GM21360 (cell line): ENCODE data around the gene HS2ST1.
"Not testable (repeated sequence)": the region's sequence is repeated elsewhere in the genome, so short reads cannot be mapped to it uniquely, and the experiment has no call there.

Source experiments
- ATAC-seq: cut with Tn5 transposase; IDR thresholded peaks from one replicate; pipeline ENCODE4 v1.9.1; 2021; ENCODE audit warnings: mild to moderate bottlenecking, moderate library complexity; ENCODE audit not compliant: unreplicated experiment

Gene HS2ST1

DNA sequence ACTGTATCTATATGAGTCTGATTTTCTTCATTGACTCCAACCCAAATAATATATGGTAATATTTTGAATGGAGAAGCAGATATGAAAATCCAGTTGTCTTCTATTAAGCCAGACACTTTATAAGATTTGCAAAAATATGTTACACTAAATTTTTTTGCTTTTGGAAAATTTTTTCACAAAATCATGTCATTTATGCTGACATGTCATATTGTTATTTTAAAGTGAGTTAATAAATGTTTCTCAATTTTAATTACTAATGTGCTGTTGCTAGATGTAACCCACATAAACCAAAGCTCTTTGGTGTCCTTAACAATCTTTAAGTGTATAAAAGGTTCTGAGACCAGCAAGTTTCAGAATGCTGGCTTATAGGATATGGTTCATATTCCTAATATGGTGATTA lies 142.5 kb downstream of the HS2ST1 start:
- ATAC-seq = no peak

DNA sequence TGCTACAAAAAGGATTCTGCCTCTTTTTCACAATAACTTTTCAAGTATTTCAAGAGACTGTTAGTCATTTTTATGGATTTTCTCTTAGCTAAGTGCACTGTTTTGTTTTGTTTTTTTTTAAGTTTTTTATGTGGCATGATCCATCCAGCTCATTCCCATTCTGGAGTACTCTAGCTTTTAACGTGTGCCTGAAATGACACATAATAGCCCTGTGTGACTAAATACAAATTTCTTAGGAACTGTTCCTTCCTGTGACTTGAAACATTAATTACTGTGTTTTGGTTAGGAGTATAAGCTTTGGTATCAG lies 143.9 kb downstream of the HS2ST1 start:
- ATAC-seq = no peak

DNA sequence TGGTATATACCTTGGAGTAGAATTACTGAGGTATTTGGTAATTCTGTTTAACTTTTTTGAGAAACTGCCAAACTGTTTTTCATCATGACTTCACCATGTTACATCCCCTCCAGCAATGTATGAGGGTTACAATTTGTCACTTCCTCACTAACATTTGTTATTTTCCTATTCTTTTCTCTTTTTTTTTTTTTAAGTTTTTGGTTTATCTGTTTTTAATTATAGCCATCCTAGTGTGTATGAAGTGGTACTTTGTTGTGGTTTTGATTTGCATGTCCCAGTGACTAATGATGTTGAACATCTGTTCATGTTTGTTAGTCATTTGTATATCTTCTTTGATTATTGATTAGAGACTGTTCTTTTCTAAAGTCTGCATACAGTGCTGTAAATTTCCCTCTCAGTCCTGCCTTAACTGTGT lies 147.3 kb downstream of the HS2ST1 start:
- peak; percentile 33 for ATAC-seq

DNA sequence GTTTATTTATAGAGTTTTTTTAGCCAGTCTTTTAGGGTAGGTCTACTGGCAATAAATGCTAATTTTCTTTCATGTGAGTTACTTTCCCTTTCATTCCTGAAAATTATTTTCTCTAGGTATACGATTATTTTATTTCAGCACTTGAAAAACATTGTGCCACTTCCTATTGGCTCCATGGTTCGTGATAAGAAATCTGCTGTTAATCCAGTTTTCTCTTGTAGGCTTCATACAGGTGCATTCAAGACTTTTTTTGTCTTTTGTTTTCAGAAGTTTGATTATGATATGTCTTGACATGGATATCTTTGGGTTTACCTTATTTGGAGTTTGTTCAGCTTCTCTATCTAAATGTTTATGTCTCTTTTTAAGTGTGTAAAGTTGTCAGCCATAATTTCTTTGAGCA lies 148.3 kb downstream of the HS2ST1 start:
- ATAC-seq = no peak

DNA sequence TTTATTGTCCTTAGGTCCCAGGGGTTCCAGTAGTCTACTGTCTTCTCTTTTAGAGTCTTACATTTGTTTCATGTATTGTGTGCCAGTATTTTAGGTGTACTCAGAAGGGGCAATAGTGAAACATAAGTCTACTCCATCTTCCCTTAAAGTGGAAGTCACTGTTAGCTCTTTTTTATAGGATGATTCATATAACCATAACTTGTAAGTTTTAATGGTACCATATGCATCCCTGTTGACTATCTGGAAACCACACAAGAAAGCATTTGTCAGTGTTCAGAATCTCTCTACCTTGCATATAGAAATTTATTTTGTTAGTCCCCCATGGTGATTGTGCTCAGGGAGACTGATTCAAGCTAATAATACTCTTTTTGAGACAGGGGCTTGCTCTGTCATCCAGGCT lies 149.9 kb downstream of the HS2ST1 start:
- no peak for ATAC-seq

DNA sequence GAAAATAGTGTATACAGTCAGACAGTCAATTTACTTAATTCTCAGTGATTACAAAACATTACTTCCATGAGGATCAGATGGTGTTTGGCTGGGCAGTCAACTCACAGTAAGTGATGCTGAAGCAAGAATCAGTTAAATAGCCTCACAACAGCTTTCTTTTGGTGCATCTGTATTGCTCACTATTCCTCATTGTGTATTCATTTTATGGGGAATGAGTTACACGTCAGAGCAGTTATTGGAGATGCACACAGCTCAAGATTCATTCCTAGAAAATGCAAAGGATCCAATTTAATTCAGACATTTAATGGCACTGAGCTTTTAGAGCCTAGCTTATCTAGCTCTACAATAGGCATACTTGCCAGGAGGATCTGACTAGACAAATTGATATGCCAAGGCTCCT lies 150.6 kb downstream of the HS2ST1 start:
- no peak for ATAC-seq

DNA sequence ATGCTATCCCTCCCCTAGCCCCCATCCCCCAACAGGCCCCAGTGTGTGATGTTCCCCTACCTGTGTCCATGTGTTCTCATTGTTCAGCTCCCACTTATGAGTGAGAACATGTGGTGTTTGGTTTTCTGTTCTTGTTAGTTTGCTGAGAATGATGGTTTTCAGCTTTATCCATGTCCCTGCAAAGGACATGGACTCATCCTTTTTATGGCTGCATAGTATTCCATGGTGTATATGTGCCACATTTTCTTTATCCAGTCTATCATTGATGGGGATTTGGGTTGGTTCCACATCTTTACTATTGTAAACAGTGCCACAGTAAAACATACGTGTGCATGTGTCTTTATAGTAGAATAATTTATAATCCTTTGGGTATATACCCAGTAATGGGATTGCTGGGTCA lies 152.3 kb downstream of the HS2ST1 start:
- ATAC-seq = not testable (repeated sequence)

DNA sequence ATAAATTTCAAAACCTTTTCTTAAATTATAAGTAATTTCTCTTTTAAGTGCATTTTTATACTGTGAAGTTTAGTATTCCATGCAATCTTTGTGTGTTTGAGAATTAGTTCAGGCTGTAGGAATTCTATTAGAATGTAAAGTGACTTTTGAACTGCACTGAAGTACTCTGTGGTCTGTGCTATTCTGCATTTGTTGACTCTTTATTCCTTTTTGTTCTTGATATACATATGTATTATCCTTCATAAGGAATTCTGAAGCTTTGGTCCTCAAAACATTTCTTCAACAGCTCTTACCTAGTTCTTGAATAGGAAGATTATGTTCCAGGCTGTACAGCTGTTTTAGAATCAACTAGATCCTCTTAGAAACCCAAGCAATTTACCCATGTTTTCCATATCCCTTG lies 158.0 kb downstream of the HS2ST1 start:
- ATAC-seq = no peak

DNA sequence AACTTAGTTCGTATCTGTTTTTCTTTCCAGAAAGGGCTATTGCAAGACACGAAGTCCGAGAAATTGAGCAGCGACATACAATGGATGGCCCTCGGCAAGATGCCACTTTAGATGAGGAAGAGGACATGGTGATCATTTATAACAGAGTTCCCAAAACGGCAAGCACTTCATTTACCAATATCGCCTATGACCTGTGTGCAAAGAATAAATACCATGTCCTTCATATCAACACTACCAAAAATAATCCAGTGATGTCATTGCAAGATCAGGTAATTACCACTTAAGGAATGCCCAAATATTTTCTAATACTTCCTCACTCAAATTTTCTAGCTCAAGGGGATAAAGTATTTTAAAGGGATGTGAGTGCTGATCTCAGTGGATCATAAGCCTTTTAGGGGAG lies 158.5 kb downstream of the HS2ST1 start:
- no peak for ATAC-seq

DNA sequence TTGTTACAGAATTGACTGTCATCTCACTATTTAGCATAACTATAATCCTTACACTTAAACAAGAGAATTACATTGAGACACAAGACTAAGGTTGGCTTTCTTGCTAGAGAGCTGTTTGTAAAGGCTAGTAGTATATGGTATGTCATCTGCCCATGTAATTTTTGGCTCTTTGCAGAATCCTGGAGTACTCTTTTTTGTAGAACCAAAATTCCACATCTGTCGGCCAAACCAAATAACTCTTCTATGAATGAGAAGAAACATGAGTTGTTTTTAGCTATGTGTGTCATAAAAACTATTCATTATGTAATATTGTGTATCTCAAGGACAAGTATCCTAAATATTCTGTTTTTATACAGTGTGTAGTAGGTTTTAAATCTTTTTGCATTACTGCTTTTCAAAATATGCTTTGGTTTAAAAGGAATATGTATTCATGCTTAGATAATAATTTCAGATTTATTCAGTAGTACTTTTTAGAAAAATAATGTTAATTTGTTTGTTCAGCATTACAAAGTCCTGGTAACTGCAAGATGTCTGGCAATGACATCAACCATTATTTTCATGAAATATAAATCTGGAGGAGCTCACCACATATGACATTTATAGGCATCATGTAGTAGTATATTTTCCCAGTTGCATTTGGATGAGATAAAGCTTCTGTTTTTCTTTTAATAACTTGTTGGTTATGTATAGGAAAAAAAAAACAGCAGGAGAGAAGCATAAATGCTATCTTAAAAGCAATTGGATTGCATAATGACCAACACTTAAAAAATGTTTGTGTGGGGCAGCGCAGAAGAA lies 159.8 kb downstream of the HS2ST1 start:
- ATAC-seq = no peak

DNA sequence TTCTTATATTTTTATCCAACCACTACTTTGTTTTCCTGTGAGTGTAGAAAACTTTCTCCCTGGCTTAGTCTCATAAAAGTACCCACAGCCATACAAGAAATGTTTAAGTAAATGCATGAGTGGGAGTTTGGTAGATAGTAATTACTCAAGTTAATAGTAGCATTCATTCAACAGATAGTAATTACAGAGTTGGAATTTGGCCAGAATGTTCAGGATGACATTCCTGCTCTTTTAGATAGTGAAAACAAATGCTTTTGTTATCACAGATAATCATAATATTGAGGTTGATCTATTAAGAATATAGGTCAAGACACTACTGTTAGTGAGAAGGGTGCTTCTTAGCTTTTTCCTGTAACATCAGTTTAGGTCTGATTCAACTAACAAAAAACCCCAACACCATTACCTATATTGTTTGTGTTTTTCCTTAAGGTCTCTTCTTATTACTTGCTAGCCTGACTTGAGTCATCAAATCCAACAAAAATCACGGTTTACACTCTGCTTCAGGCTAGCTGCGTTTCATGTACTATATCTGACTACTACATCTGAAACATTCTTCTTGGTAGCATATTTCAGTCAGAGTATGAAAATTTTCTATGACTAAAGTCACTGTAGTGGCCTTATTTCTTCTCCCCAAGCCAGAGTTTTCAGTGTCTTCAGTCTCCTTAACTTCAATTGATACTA lies 163.7 kb downstream of the HS2ST1 start:
- peak; percentile 53 for ATAC-seq

DNA sequence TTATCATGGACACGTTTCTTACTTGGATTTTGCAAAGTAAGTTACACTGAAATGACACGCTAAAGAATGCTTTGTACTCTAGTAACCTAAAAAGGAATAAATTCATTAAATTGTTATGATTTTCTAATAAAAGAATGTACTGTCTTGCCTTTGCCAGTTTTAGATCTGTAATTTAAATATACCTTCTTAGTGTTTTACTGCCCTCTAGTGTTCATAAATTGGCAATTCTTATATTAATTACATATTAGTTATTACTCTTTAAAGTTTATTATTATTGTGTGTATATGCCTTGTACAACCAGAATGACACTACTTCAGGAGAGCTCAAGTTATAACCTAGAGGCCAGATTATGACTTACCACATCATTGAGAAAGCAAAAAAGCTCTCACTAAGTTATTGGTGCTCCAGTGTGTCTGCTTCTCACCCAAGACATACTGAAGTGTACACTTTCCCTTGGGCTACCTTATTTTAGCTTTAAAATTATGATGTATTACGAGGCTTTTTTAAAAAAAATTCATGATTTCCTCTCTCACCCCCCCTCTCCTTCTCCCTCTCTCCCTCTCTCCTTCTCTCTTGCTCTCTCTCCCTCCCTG lies 169.9 kb downstream of the HS2ST1 start:
- ATAC-seq = no peak

DNA sequence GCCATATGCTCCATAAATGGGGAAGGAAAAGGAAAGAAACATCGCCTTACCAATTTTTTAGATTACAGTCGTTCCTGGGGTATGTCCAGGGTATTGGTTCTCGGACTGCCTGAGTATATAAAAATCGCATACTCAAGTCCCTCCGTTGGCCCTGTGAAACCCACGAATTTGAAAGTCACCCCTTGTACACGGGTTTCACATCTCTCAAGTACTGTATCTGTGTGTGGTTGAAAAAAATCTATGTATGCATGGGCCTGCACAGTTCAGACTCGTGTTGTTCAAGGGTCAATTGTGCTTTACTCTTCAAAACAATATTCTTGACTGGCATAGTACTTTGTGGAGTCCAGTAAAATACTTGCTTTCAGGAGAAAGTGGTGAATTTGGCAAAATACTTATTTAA lies 171.7 kb downstream of the HS2ST1 start:
- no peak for ATAC-seq

DNA sequence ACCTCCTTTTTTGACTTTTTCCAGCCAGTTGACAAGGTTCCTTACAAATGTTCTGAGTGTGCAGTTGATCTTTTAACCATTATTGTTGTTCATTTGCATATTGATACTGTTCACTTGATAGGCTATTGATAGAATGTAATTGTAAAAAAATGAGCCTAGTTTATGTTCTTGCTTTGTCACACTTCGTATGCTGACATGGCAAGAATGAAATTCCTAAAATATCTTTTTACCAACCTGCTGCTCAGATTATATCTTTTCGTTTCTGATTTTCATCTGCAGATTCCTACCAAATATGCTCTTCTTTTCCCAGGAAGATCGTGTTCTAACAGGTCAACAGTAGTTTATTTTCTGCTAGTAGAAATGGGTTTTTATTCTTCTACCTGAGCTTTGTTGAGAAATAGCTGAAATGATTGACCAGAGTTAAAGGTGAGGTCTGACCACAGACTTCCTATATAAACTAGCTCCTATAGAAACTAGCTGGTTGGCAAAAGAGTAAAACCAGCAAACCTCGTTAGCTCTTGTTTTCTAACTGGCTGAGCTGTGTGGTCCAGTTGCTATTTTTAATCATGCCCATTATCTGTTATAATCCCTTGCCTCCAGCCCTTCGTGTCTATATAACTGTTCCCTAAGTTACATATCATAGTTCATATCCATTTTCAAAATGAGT lies 174.8 kb downstream of the HS2ST1 start:
- ATAC-seq = no peak

DNA sequence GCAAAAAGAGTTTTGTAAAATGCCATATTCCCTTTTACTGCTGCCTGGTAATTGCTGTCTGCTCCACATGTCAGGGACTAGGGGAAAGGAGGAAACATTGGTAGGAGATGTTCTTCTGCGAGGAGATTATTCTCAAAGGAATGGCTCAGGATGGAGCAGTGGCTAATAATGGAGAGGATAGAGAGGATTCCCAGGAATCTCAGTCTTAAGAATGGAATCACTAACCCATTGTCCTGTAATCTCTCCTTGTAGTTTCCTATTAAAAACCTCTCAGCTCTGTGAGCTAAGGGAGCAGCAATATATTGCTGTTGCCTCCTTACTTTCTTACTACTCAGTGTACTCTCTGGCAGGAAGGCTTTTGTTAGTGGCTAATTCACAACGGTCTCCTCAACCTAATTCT lies 175.4 kb downstream of the HS2ST1 start:
- no peak for ATAC-seq

DNA sequence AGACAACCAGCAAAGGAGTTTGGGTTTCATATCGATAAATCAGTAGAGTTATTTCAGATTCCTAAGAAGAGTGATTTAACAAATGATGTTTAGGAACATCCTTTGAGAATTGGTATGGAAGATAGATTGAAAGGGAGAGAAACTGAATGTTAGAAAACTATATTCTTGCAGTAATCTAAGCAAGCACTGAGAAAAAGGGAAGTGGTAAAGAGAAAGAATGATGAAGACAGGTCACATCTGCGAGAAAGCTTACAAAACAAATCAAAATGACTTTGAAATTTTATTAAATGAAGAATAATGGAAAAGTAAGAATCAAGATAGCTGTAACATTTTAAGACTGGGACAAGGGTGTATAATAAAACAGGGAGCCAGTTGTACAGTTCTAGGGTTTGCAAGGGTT lies 177.0 kb downstream of the HS2ST1 start:
- ATAC-seq = no peak

DNA sequence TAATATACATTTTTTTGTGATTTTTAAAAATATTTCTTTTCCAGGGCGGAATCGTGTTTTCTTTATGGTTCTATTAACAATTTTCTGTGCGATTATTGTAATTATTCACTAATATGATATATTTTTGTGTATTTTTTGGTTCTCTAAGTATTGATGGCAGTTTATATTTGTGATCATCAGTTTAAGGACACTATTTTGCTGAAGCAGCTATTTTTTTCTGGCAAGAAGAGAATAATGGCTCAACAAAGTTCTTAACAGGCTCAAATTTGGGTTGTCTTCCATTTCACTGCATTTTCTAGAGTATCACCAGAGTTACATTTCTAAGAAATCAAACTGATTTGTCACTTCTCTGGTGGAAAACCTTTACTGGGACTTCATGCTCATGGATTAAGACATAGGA lies 178.4 kb downstream of the HS2ST1 start:
- ATAC-seq = no peak

DNA sequence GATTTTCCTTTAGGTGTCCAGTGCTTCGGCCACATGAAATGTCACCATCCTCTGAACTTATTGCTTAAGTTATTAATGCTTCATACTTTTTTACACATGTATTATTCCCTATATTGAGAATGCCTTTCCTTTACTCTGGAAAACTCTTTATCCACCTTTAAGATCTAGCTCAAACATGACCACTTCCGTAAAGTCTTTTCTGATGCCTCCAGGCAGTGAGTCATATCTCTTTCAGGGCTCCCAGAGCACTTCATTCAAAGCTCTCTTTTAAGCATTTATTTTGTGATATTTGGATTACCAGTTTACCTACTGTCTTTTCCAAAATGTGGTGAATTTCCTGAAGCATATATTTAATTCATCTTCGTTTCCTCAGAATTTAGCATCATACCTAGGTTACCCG lies 178.9 kb downstream of the HS2ST1 start:
- ATAC-seq = no peak

DNA sequence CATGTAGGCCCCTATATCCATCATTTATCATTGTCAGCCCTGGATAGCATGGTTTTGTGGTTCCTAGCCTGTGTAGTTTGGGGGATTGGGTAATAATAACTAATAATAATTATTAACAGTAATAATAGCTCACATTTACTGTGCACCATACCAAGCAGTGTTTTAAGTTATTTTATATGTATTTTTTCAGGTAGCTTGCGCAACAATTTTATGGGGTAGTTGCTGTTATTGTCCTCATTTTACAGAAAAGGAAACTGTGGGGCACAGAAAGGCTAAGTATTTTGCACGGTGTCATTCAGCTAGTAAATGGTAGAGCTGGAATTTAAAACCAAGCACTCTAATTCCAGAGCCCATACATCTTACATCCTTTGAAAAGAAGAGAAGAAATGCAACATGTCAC lies 179.8 kb downstream of the HS2ST1 start:
- ATAC-seq = no peak

DNA sequence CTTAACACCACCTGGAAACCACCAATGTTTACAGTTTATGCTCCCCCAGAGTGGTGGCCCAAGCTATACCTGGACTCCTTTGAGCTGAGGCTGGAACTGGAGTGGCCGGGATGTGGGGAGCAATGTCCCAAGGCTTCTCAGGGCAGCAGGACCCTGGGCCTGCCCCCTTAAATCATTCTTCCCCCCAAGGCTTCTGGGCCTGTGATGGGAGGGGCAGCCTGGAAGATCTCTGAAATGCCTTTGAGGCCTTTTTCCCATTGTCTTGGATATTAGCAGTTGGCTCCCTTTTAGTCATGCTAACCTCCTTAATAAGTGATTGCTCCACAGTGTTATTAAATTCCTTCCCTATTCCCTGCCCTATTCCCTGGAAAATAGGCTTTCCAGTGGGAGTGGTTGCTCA lies 185.8 kb downstream of the HS2ST1 start:
- ATAC-seq = no peak

DNA sequence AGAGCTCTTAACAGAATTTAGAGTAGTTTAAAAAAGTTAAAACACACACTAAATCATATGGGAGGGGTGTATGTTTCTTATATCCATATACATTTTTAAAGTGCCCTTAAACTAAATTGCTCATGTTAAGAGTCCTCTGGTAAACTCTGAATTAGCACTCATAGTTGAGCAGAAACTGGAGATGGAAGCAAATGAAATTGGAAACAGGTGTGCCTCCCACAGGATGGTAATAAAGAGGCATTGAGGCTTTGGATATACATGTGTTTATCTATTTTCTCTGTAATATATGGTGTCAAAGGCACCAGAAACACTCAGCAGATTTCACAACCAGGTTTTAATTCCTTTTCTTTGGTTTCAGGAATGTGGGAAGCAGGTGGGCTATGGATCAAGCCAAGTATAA lies 188.6 kb downstream of the HS2ST1 start:
- no peak for ATAC-seq

DNA sequence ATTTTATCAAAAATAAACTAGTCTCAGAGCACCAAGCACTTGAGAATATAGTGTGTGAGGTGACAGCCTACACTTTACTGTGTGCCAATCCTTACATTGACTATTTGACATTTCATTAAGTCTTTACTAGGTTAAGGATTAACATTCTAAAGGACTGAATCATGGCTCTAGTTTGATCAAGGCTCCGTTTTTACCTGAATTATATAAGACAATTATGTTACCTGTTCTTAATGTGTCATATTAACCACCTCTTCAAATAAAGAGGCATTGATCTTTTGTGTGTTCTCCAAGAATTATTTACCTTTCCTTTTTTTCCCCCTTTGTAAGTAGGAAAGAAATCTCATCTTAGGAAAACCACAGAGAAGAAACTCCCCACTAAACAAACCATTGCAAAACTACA lies 189.7 kb downstream of the HS2ST1 start:
- ATAC-seq = no peak
